HG03135 (cell line): ENCODE results near the gene SDF2.
"Not testable (repeated sequence)": the region's sequence is repeated elsewhere in the genome, so short reads cannot be mapped to it uniquely, and the experiment has no call there.

ENCODE experiments used
- ATAC-seq: cut with Tn5 transposase; IDR thresholded peaks from one replicate; pipeline ENCODE4 v1.9.1; 2021; ENCODE audit warnings: mild to moderate bottlenecking, moderate library complexity; ENCODE audit not compliant: unreplicated experiment

SDF2 gene

DNA sequence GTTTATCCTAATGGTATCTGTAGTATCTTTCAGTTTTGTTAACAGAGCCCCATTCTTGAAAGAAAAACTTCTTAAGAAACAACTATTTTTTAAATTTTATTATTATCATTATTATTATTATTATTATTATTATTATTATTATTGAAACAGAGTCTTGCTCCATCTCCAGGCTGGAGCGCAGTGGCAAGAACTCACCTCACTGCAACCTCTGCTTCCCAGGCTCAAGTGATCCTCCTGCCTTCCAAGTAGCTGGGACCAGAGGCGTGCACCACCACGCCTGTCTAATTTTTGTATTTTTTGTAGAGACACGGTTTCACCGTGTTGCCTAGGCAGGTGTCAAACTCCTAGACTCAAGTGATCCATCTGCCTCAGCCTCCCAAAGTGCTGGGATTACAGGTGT is 23.7 kb upstream of the SDF2 start:
- ATAC-seq = no peak

DNA sequence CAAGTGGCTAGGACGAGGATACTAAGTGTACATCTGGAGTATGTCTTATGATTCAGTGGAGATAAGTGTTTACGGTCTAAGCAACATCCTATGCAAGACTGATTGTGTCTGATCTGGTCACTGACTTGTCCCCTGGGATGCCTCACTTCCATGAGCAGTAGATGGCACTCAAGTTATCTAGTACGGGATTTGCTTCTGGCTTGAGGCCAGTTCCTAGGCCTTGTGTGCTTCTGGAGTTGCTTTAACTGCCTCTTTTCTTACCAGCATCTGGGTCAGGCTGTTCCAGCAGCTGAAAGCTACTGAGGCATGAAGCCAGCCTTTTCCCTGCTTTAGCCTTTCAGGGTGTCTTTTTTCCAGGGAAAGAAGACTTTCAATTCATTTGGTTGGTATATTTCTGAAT is 23.3 kb upstream of the SDF2 start:
- no peak for ATAC-seq

DNA sequence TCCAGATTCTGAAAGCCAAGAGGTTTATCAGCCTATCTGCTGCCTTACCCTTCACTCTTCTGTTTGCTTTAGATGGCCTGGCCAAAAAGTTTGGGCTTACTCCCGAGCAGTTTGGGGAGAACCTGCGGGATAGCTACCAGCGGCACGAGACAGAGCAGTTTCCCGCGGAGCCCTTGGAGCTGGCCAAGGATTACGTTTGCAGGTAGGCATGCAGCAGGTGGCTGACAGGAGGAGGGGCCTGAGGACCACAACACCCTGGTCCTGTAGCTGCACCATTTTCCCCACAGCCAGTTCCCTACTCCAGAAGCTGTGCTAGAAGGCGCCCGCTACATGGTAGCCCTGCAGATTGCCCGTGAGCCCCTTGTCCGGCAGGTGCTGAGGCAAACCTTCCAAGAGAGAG is 20.9 kb upstream of the SDF2 start:
- no peak for ATAC-seq

DNA sequence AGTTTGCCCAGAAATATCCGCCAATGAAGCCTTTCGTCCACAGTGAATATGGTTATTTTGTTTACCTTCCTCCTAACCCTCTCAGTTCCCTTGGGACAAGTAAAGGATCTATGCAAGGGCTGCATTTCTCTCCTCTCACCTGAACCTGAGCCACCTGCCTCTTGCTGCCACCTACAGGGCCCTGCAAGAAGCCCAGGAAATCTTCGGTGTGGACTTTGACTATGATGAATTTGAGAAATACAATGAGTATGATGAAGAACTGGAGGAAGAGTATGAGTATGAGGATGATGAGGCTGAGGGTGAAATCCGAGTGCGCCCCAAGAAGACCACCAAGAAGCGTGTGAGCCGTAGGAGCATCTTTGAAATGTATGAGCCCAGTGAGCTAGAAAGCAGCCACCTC is 14.3 kb upstream of the SDF2 start:
- ATAC-seq = no peak

DNA sequence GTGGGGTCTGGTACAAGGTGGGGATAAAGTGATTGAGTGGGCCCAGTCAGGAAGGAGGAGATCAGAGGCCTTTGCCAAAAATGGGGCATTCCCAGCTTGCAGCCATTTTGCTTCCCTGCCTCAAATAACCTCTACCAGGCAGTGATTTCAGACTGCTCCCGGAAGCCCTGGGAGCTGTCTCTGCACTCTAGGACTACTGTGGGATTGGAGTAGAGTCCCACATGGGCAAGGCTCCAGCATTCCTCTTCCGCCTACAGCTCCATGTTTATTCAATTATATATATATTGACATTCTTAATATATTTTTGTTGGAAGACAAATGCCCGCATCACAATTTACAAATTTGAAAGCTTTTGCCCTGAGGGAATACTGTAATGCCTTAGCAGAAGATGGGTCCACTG is 13.8 kb upstream of the SDF2 start:
- ATAC-seq = no peak

DNA sequence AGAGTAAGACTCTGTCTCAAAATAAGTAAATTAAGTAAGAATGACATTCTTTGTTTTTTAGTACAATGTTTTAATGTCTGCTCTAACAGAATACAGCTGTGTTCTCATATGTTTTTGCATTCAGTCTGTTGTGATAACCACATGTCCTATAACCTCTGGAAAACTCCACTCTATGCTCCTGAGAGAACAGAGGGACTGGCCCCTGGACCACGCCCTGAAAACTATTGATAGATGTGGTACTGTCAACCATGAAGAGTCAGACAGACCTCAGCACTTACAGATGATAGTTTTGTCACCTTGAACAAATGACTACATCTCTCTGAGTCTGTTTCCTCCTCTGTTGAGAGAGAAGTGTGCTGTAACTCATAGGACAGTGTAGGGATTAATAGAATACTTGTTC is 8.2 kb upstream of the SDF2 start:
- no peak for ATAC-seq

DNA sequence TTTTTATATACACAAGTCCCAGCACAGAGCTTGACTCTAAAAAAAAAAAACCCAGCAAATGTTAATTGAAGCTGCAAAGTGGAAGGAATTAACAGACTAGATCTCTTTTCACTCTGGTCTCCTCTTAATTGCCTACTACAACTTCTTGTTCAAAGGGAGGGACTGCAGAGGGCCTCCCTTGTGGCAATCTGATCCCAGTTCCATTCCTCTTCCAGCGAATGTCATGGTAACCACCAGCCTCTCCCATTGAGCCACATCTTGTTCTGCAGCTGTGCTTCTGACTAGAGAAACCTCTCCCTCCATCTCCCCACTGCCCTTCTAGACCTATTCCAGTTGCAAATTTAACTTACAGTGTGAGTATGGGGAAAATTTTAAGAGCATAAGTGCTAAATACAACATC is 6.2 kb upstream of the SDF2 start:
- no peak for ATAC-seq

DNA sequence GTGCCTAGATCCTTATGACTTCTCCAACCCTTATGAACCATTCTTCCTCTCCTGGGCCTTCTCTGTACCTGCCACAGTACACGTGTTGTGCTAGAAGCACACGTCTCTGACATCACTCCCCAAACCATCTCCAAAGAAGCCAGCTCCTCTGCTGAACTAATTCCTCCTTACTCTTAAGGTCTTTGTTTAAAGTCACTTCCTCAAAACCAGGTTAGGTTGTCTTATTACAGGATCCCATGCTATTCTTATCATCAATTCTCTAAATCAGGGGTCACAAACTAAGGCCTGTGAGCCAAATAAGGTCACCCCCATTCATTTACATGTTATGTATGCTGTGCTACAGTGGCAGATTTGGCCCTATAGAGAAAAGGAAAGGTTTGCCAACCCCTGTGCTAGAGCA is 4.3 kb upstream of the SDF2 start:
- no peak for ATAC-seq

DNA sequence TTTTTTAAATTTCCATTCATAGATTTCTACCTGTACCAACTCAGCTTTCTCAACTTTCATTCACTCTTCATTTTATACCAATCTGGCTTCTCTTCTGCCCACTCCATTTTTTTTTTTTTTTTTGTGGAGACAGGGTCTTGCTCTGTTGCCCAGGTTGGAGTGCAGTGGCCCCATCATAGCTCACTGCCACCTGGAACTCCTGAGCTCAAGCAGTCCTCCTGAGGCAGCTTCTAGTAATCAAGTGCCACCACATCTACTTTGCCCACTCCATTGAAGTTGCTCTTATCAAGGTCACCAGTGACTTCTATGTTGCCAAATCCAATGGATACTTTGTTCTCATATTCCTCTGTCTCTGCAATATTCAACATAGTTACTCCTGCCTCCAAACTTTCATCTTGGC is 2.0 kb upstream of the SDF2 start:
- ATAC-seq = no peak

DNA sequence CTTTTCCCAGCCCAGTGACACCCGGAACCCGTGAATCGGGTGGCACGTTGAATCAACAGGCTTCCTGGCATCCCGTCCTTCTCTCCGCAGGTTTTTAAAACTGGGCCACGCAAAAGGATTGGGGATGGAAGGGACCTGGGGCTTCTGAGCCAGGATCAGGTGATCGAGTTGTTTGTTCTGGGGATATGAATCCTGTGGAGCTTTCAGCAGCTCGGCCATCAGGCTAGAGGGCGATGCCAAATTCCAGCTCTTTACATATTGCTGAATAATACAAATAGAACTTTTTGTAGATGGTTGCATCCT is 772 bp upstream of the SDF2 start:
- peak; percentile 15 for ATAC-seq

DNA sequence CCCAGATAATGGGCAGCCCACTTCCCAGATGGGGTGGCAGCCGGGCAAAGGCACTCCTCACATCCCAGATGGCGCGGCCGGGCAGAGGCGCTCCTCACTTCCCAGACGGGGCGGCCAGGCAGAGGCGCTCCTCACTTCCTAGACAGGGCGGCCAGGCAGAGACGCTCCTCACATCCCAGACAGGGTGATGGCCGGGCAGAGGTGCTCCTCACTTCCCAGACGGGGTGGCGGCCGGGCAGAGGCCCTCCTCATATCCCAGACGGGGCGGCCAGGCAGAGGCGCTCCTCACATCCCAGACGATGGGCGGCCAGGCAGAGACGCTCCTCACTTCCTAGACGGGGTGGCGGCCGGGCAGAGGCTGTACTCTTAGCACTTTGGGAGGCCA is 2.2 kb downstream of the SDF2 start:
- ATAC-seq = not testable (repeated sequence)

DNA sequence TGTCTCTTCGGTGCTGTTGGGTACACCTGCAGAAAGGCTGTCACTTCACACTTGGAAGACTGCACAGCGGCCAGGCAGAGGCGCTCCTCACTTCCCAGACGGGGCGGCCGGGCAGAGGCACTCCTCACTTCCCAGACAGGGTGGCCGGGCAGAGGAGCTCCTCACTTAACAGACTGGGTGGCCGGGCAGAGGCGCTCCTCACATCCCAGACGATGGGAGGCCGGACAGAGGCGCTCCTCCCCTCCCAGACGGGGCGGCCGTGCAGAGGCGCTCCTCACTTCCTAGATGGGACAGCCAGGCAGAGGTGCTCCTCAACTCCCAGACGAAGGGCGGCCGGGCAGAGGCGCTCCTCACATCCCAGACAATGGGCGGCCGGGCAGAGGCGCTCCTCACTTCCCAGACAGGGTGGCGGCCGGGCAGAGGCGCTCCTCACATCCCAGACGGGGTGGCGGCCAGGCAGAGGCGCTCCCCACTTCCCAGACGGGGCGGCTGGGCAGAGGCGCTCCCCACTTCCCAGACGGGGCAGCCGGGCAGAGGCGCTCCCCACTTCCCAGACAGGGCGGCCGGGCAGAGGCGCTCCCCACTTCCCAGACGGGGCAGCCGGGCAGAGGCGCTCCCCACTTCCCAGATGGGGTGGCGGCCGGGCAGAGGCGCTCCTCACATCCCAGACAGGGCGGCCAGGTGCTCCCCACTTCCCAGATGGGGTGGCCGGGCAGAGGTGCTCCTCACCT is 2.8 kb downstream of the SDF2 start:
- ATAC-seq = not testable (repeated sequence)

DNA sequence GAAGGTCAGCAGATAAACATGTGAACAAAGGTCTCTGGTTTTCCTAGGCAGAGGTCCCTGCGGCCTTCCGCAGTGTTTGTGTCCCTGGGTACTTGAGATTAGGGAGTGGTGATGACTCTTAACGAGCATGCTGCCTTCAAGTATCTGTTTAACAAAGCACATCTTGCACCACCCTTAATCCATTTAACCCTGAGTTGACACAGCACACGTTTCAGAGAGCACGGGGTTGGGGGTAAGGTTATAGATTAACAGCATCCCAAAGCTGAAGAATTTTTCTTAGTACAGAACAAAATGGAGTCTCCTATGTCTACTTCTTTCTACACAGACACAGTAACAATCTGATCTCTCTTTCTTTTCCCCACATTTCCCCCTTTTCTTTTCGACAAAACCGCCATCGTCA is 3.4 kb downstream of the SDF2 start:
- ATAC-seq = not testable (repeated sequence)

DNA sequence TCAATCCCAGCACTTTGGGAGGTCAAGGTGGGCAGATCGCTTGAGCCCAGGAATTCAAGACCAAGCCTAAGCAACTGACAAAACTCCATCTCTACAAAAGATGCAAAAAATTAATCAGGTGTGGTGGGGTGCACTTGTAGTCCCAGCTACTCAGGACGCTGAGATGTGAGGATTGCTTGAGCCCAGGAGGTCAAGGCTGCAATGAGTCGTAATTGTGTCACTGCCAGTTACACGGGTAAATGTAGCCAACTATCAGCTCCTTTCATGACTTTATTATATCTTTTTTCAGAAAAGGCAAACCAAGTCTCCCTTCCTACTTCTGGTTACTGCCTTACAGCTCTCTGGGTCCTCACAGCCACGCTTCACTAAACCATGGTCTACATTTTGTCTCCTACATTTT is 4.0 kb downstream of the SDF2 start:
- no peak for ATAC-seq

DNA sequence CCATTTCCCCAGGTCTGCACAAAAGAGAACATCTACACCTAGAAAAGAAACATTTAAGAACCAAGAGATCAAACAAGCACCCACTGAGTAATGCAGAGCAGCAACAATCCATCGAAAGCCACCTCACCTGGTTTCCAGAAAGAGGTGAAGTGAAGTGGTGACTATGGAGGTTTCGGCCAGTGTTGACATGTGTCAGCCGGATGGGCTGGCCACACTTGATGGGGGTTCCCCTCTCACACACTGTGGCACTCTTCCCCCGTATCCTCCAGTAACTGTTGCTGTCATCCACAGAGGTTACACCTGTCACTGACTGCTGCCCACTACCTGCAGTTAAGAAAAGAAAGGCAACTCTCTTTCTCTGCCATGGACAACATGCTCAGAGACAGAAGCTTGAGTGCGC is 6.5 kb downstream of the SDF2 start:
- no peak for ATAC-seq

DNA sequence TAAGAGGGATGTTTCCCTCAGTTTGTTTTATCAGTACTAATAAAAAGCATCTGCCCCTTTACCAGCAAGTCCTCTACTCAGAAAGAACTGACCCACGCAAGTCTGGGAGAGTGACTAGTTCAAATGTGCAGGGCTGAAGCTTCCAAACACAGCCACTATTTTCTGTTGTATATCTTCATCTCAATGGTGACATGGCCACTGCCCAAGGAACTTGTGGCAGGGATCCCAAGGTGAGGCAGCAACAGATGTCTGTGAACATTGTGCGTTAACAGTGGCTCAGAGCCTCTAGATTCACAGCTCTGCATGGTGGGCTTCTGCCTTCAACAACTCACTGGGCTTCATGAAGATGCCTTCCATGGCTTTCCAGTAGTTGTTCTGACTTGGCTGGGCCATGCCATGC is 13.0 kb downstream of the SDF2 start:
- ATAC-seq = no peak

DNA sequence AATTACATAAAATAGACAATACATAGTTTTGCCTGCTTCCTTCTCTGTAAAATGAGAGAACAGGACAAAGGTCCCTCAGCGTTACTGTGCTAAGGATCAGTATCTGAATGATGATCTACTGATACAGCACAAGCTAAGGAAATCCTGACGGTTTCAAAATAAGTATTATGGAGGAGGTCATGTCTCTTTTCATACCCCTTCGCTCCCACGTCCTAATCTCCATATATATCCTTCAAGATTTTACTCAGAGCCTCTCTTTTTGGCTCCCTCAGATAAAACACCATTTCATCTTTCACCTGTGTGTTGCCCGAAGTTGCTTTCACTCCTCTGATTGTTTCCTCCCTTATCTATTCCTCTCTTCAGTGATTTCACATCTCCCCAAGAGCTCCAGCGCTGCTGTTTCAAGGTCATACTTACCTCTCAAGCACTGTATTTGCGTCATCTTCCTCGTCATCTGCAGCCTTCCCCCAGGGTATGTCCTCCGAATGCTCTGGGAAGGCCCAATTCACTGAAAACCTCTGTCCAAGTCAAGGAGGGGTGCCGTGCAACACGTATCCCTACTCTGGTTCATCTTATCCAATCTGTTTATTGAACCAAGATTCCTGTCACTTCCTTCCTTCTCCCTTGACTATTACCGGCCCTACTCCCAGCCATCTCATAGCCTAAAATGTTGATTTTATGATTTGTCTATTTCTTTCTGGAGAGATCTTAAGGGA is 15.5 kb downstream of the SDF2 start:
- no peak for ATAC-seq

DNA sequence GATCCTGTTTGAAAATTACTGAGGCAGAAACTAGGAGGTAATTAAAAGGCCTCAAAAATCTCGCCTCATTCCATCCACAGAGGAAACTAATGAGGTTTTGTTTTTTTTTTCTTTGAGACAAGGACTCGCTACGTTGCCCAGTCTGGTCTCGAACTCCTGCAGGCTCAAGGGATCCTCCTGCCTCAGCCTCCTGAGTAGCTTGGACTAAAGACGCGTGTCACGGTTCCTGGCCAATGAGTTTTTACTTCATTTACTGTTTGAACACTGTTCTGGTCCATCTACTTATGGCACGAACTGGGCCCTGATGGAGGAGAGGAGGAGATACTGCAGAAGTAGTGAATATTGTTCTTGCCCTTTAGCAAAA is 16.1 kb downstream of the SDF2 start:
- ATAC-seq = no peak

DNA sequence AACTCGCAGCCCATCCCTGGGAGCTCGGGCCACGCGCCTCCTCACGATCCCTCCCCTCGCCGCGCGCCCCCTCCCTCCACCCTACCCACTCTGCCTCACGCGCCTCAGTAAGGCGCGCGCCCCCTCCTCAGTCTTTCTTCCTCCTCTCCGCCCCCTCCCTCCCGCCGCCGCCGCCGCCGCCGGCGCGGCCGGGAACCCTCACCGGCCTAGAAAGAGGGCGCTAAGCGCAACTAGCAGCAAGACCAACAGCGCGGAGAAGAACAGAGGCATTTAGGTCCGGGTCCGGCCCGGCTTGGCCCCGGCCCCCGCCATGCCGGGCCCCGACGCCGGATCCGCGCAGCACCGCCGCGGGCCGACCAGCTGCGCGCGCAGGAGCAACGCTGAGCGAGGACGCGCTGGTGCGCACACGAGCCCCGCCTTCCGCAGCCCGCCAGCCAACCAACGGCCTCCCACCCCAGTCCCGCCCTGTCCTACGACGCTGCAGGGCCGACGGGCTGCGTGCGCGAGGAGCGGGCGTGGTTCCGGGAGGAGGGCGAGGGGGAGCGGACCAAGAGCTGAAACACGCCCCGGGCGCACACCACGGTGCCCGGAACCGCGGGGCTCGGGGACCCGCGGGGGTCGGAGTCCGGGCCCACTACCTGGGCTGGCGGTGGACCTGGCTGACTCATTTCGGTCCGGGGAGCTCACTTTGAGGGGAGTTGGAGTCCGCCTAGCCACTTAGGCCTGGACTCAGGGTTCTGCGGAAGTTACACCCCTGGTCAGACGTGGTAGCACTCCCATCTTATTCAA is 16.7 kb downstream of the SDF2 start, which contains the start of gene BLTP2:
TSS of gene BLTP2 (minus strand) at position 372 of the 789 bp plus-strand sequence. CDS start at position 270, 102 bp downstream.
- peak; percentile 90 for ATAC-seq

DNA sequence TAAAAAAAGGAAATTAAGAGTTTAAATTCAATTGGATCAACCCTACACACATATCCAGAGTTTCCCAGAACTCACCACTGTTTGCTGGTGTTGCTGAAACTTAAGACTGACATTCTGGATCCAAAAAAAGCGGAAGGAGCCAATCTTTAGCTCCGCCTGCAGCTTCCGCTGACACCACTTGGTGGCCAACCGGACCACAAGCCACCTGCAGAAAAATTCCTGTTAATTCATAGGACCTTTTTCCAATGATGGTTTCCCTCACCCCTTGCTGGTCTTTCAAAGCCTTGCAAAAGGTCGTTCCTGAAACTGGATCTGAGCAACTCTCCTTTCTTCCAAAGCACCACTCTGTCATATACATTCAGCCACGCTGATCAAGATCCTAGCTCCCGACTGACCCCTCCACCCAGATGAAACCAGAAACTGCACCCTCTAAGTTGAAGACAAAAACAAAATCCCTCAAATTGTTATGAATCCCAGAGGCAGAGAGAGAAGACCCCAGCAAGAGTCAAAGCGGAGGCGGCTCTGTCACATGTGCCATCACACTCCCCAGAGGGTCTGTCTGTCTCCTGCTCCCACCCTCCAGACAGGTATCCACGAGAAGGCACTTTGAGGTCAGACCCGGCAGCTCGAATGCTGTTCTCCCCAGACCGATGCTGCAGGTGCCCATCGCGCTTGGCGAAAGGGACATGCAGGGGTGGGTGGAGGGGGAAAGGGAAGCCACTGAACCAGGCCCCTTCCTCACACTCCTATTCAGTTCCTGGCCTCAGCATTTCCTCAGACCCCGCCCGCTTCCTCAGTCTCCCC is 17.5 kb downstream of the SDF2 start:
- peak; percentile 4 for ATAC-seq

DNA sequence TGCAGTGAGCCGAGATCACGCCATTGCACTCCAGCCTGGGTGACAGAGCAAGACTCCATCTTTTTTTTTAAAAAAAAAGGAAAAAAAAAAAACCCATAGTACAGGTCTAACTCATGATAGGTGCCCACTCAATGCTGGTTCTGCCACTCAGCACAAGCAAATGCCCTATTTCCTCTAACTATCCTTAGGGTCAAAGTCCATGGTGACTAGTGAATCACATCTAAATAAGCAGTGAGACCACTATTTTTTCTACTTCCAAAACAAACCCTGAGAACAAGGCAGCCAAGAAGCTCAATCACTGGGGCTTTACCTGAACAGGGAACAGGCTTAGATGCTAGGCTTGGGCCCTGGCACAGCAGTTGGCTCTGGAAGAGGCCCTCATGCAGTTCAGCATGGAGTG is 20.1 kb downstream of the SDF2 start:
- ATAC-seq = no peak
